Measurements from ENCODE around the gene NDFIP2.

The NDFIP2 gene

GRCh38 chr13:79434556-79434955, 46.4 kb upstream of the NDFIP2 start:
- Histone ChIP-seq H3K4me2 (ENCODE audit: insufficient read depth, low read length) (no peak overlapping the region), H3K4me1 (ENCODE audit: insufficient read depth, low read length) (no peaks in the 10 kb centered on the region), H3K79me2 (ENCODE audit: insufficient read depth, low read length) (no peaks in the 10 kb centered on the region), H4K20me1 (ENCODE audit: insufficient read depth, low read length) (no peaks in the 10 kb centered on the region), H3K27ac (ENCODE audit: low read length) (no peak overlapping the region), H3K4me3 (ENCODE audit: low read depth in 1 of 2, low read length in 2 of 2) (no peak overlapping the region), H3K36me3 (ENCODE audit: insufficient read depth, low read length) (no peaks in the 10 kb centered on the region), H3K9me3 (ENCODE audit: insufficient read depth, low read length, severe bottlenecking) (peaks cover 3% of the 10 kb centered on the region), H3K9ac (ENCODE audit: low read depth, low read length) (no peak overlapping the region), H3K27me3 (ENCODE audit: insufficient read depth, low read length, poor library complexity) (no peaks in the 10 kb centered on the region), H2AFZ (ENCODE audit: low read depth, low read length) (no peak overlapping the region)
- no peak for ATAC-seq (ENCODE audit: insufficient read depth, low read depth)
- DNase-seq: no peak
- TF ChIP-seq EZH2 (IDR thresholded peaks at IDR 0.05; ENCODE audit: borderline replicate concordance, low read depth, low read length, severe bottlenecking): no peak
- no peak for TF ChIP-seq CTCF (IDR thresholded peaks at IDR 0.05; ENCODE audit: borderline replicate concordance, extremely low read depth, low read length, poor library complexity, severe bottlenecking)

- no peak overlapping the region for H3K27ac ChIP-seq (ENCODE audit: low read length)
- no peaks in the 10 kb centered on the region for H3K4me1 ChIP-seq (ENCODE audit: insufficient read depth, low read length)
- H3K79me2 ChIP-seq (ENCODE audit: insufficient read depth, low read length): no peaks in the 10 kb centered on the region
- no peak overlapping the region for H3K4me2 ChIP-seq (ENCODE audit: insufficient read depth, low read length)
- no peak overlapping the region for H2AFZ ChIP-seq (ENCODE audit: low read depth, low read length)
- H3K27me3 ChIP-seq (ENCODE audit: insufficient read depth, low read length, poor library complexity): no peaks in the 10 kb centered on the region
- no peak for DNase-seq
- no peaks in the 10 kb centered on the region for H4K20me1 ChIP-seq (ENCODE audit: insufficient read depth, low read length)
- TF ChIP-seq EZH2 (IDR thresholded peaks at IDR 0.05; ENCODE audit: borderline replicate concordance, low read depth, low read length, severe bottlenecking) (no peak), CTCF (IDR thresholded peaks at IDR 0.05; ENCODE audit: borderline replicate concordance, extremely low read depth, low read length, poor library complexity, severe bottlenecking) (no peak)
- no peak for ATAC-seq (ENCODE audit: insufficient read depth, low read depth)
- H3K9ac ChIP-seq (ENCODE audit: low read depth, low read length): no peak overlapping the region
- H3K9me3 ChIP-seq (ENCODE audit: insufficient read depth, low read length, severe bottlenecking): peaks cover 3% of the 10 kb centered on the region
- no peak overlapping the region for H3K4me3 ChIP-seq (ENCODE audit: low read depth in 1 of 2, low read length in 2 of 2)
- no peaks in the 10 kb centered on the region for H3K36me3 ChIP-seq (ENCODE audit: insufficient read depth, low read length)
These were observed 45.4 kb upstream of the NDFIP2 start for GRCh38 chr13:79435561-79435990.

- no peaks in the 10 kb centered on the region for H4K20me1 ChIP-seq (ENCODE audit: insufficient read depth, low read length)
- 0 out of 2 replicates have a peak overlapping the region, but pooled peaks have one; percentile 19 for H2AFZ ChIP-seq (ENCODE audit: low read depth, low read length)
- no peaks in the 10 kb centered on the region for H3K9me3 ChIP-seq (ENCODE audit: insufficient read depth, low read length, severe bottlenecking)
- no peaks in the 10 kb centered on the region for H3K36me3 ChIP-seq (ENCODE audit: insufficient read depth, low read length)
- DNase-seq: no peak
- TF ChIP-seq CTCF (IDR thresholded peaks at IDR 0.05; ENCODE audit: borderline replicate concordance, extremely low read depth, low read length, poor library complexity, severe bottlenecking): no peak
- TF ChIP-seq EZH2 (IDR thresholded peaks at IDR 0.05; ENCODE audit: borderline replicate concordance, low read depth, low read length, severe bottlenecking): no peak
- H3K27ac ChIP-seq (ENCODE audit: low read length): no peak overlapping the region
- H3K4me3 ChIP-seq (ENCODE audit: low read depth in 1 of 2, low read length in 2 of 2): no peak overlapping the region
- ATAC-seq (ENCODE audit: insufficient read depth, low read depth): no peak; the same call in 2 of the 3 replicates
- no peaks in the 10 kb centered on the region for H3K27me3 ChIP-seq (ENCODE audit: insufficient read depth, low read length, poor library complexity)
- no peaks in the 10 kb centered on the region for H3K4me1 ChIP-seq (ENCODE audit: insufficient read depth, low read length)
- H3K9ac ChIP-seq (ENCODE audit: low read depth, low read length): no peak overlapping the region
- no peaks in the 10 kb centered on the region for H3K79me2 ChIP-seq (ENCODE audit: insufficient read depth, low read length)
- no peak overlapping the region for H3K4me2 ChIP-seq (ENCODE audit: insufficient read depth, low read length)
These were observed 41.7 kb upstream of the NDFIP2 start for GRCh38 chr13:79439275-79439674.
